ENCODE measurements around the gene RPLP2.

RPLP2 gene

DNA sequence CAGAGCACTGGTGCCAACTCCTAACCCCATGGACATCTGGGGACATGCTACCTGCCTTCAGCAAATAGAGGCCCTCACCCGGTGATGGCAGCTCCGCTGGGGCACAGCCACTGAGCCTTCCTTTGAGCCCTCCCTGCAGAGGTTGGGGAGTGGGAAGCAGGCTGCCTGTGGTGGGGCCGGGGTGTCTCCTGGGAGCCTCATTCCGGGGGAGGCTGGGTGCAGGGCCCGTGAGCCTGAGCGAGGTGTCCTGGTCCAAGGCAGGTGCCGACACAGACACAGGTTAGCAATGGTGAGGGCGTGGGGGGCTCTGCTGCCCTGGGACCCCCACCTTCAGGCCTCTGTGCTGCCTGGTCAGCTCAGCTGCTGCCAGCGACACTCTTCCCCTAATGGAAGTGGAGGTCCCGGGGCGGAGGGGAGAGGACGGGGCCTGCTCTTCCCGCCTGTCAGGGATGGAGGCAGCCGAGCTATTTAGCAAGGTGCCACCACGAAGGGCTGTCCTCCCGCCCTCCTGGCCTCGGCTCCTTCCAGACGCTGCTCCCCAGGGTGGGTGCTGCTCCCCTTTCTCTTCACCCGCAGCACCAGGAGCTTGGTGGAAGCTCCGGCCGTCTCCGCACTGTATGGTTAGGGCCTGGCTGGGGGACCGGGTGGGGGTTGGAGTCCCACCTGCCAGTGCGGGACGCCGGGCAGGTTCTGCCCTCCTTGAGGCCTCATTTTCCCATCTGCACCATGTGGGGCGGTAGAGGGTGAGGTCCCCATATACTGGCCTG is 44.1 kb downstream of the RPLP2 start:
- no peak for DNase-seq

DNA sequence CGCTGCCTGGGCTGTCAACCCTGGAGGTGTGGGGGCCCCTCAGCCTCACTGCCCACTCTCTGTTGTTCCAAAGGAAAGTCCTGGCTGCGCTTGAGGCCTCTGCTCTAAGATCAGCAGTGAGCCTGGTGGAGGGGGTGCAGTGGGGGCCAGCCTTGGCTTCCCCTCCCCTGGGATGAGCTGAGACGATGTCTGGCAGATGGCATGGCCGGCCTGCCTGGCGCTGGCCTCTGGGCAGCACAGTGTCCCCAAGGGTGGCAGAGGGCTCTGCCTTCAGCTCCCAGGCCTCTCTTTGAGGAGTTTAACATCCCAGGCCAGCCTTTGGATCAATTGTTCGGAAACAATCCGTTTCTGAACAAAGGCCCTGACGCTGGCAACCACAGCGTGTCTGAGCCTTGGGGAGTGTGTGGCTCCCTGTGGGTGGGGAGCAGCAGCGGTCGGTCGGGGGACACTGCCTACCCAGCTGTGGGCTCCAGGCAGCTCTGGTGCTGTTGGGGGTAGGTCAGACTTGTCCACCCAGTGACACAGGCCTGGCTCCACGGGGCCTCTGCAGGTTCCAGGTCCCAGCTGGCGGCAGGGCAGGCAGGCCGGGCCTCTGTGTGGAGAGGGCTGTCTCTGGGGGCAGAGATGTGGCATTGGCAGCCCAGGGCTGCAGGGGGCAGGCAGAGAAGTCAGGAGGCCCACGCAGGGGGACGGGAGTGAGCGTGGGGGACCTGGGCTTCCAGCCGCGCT is 45.0 kb downstream of the RPLP2 start:
- DNase-seq = no peak

- DNase-seq = no peak
Observed at GRCh38 chr11:855330-855674, 45.5 kb downstream of the RPLP2 start.

DNA sequence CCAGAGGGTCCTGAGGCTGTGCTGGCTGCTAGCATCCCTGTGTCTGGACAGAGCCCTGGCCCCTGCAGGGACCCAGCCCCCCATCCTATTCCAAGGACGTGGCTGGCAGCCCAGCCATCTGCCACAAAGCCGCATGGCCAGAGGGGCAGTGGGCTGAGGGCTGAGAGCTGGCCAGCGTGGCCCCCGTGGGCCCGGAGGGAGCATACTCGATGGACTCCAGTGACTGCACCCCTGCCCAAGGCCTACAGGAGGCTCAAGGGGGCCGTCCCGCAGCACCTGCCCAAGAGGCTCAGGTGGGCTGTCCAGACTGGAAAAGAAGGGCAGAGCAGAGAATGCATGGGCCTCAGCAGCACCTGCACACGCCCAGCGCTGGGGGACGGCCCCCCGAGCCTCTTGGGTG is 46.0 kb downstream of the RPLP2 start:
- no peak for DNase-seq

GRCh38 chr11:856397-856796 is 46.6 kb downstream of the RPLP2 start:
- DNase-seq = no peak

- DNase-seq = no peak
Observed at GRCh38 chr11:858053-858761, 48.4 kb downstream of the RPLP2 start.

GRCh38 chr11:858762-859339 is 49.1 kb downstream of the RPLP2 start:
- no peak for DNase-seq

DNA sequence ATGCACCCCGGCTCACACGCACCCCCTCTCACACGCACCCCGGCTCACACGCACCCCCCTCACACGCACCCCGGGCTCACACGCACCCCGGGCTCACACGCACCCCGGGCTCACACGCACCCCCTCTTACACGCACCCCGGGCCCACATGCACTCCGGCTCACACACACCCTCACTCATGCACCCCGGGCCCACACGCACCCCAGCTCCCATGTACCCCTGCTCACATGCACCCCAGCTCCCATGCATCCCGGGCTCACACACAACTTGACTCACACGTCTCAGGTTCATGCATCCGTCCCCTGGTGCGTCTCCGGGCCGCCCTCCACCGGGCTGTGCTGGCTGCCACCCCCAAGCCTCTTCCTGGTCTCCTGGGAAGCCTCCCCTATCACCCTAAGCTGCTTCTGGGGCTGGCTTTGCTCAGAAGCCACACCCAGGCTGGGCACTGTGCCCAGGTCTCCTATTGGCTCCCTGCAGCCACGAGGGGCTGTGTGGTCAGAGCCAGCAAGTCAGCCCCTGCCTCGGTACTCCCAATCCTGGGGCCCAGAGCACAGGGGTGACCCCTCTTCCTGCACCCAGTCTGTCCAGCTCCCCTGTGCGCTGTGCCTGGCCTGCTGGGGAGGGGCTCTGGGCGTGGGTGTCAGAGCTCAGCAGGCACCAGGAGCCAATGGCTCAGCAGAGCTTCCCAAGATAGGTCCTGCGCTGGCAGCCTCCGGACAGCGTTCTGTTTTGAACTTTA is 49.8 kb downstream of the RPLP2 start:
- DNase-seq = no peak

DNA sequence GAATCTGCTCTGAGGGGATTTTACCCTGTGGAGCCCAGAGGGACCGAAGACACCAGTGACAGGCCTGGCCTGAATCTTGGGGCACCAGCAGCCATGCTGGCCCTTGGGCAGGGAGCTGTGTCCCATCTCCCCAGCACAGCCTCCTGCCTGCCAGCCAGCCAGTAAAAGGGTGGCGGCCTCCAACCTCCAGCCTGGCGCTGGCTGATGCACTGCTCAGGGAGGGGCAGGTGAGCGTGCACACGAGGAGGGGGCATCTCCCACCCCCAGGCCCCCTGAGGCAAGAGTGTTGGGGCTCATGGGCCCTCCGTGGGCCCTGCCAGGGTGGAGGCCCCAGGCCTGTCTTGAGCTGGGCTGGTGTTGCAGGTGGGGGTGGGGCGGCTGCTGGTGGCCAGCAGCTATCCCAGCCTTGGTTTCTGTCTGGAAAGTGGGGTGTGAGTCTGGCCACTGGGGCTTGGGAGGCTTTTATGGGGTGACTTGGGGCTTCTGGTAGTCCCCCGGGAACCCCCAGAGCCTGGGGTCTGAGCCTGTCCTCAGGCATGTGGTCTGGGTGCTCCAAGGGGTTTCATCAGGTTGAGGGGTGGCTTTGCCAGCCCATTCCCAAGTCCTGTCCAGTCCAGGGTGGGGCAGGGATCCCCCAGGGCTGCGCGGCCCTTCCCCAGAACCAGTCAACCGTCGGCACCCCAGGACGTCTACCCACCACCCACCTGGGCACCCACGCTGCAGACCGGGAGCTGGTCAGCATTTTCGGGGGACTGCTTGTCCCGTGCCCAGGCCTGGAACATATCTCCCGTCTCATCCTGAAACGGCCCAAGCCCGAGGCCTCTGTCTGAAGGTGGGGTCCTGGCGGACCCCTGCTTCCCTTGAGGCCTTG is 50.7 kb downstream of the RPLP2 start:
- no peak for DNase-seq

DNA sequence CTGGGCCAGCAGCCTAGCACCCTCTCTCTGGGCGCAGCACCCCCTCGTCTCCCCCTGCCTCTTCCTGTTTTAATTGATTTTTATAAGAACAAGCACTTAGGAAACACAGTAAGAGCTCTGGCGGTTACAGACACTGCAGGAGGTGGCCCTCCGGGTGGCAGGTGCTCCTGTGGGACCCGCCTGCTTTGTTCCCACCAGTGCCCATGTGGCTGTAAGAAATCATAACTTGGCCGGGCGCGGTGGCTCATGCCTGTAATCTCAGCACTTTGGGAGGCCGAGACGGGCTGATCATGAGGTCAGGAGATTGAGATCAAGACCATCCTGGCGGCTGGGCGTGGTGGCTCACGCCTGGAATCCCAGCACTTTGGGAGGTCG is 51.3 kb downstream of the RPLP2 start:
- no peak for DNase-seq

GRCh38 chr11:862081-862661 is 52.4 kb downstream of the RPLP2 start:
- DNase-seq = no peak

All from SW 1271 (cell line).